GM18507 (cell line): ENCODE data around the gene DHFR2.

Experiments
- DNase-seq: peaks from one replicate; pipeline ENCODE4 v3.0.0; 2011; ENCODE audit warnings: low read depth; ENCODE audit not compliant: insufficient read length; ENCODE audit errors: extremely low spot score
- FAIRE-seq: peaks from 2 replicates; lab custom pipeline; 2011; peaks lifted over from hg19 to GRCh38; lab: Jason Lieb, UNC

Gene DHFR2

GRCh38 chr3:94012185-94012584 lies 50.5 kb downstream of the DHFR2 start:
- DNase-seq (no peak), FAIRE-seq (no peak)

DNA sequence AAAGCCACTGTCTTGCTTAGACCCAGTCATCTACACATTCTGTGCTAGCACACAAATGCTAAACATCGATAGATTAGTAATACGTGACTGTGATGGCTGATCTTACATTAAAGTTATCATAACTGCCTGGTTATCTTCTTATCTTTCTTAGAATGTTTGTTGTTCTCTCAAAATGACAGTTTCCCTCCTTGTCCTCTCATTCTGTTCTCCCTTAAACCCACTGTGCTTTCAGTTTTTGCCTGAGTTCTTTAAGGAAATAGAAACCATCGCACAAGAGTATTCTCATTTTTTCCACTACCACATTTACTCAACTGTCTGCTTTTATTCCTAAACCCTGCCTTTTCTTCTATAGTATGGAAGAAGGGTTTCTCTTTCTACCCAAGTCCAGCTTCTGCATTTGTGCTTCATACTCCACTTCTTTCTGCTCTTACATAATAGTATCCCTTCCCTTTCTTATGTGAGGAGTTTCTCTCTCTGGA lies 51.4 kb downstream of the DHFR2 start:
- no peak for FAIRE-seq

GRCh38 chr3:94009608-94010007 lies 53.1 kb downstream of the DHFR2 start:
- DNase-seq (no peak), FAIRE-seq (no peak)

More for the DNA sequence above, 51.4 kb downstream of the DHFR2 start:
- no peak for DNase-seq

DNA sequence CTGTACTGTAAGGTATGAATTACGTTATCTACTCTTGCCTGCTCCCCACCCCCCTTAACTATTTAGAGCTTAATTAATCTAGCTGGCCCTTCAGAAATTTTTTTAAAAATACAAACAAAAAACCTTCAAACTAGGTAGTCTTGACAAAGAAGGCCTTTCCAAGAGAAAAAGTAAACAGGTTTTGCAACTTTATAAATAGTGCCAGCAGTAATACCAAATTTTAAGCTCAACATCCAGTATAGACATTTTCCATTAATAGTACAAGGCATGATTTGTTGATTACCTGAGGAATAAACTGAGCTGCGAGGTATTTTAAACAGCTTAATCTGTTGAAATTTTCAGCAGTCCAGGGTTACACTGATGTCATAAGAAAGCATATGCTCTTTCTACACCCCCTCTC lies 54.5 kb downstream of the DHFR2 start:
- DNase-seq (no peak), FAIRE-seq (no peak)
